ENCODE results near the gene LINGO1. TPM values are rescaled to one million over a fixed set of nuclear protein-coding genes. Genes with fewer than 3 reads are reported as not detected.

Gene LINGO1
- total and polyA plus RNA-seq, 9 of the 15 experiments (the other 6 are each of a cell fraction or from before 2014, with no cell fraction given): 0.07 to 15.3 (median 2.1) TPM

DNA sequence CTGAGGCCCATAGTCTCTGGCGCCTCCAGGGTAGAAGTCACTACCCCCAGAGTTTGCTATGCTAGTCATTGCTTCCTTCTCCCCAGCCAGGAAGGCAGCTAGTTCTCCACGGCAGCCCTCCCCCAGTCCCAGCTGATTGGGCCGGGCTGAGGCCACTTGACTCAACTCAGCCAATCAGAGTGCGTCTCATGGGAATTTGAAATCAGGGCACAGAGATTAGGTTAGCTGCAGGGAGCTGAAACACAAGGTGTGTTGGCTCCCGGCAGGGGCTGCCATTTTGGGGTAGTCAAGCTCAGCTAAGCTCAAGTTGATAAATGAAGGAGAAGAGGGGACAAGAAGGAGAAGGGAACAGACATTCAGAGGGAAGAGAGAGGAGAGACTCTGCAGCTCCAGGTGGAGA is 32.8 kb downstream of the LINGO1 start (continued):
- TF ChIP-seq SMARCE1 (IDR thresholded peaks at IDR 0.05) (no peak), ZNF24 (IDR thresholded peaks at IDR 0.05) (no peak), ZNF232 (CRISPR knock-in tag; IDR thresholded peaks at IDR 0.05) (no peak), ZNF551 (CRISPR knock-in tag; IDR thresholded peaks at IDR 0.05) (no peak), ZKSCAN8 (CRISPR knock-in tag; IDR thresholded peaks at IDR 0.05) (no peak), ZKSCAN3 (CRISPR knock-in tag; IDR thresholded peaks at IDR 0.05) (no peak), RFX7 (CRISPR knock-in tag; IDR thresholded peaks at IDR 0.05) (no peak), ZNF583 (CRISPR knock-in tag; IDR thresholded peaks at IDR 0.05) (no peak), ZNF324 (CRISPR knock-in tag; IDR thresholded peaks at IDR 0.05) (no peak), BHLHE40 (IDR thresholded peaks at IDR 0.05; ENCODE audit: low read length) (no peak), SP1 (CRISPR knock-in tag; IDR thresholded peaks at IDR 0.05) (no peak), ZNF766 (CRISPR knock-in tag; conservative IDR thresholded peaks at IDR 0.05) (no peak), MTF1 (CRISPR knock-in tag; IDR thresholded peaks at IDR 0.05; ENCODE audit: borderline replicate concordance) (no peak), MEIS2 (IDR thresholded peaks at IDR 0.05; ENCODE audit: partially characterized antibody) (no peak), ZNF146 (CRISPR knock-in tag; IDR thresholded peaks at IDR 0.05; ENCODE audit: unreplicated experiment) (no peak), HDAC1 (IDR thresholded peaks at IDR 0.05) (peak in 1 of 2 experiments; percentile 46; a peak in 1 of 4 replicates), BRCA1 (IDR thresholded peaks at IDR 0.05) (no peak), BRCA1 (CRISPR knock-in tag; IDR thresholded peaks at IDR 0.05) (no peak), ZNF239 (CRISPR knock-in tag; IDR thresholded peaks at IDR 0.05) (no peak), ZNF316 (IDR thresholded peaks at IDR 0.05) (no peak), KLF6 (CRISPR knock-in tag; IDR thresholded peaks at IDR 0.05; ENCODE audit: borderline replicate concordance) (no peak)
- TF ChIP-seq, protein P1, sequence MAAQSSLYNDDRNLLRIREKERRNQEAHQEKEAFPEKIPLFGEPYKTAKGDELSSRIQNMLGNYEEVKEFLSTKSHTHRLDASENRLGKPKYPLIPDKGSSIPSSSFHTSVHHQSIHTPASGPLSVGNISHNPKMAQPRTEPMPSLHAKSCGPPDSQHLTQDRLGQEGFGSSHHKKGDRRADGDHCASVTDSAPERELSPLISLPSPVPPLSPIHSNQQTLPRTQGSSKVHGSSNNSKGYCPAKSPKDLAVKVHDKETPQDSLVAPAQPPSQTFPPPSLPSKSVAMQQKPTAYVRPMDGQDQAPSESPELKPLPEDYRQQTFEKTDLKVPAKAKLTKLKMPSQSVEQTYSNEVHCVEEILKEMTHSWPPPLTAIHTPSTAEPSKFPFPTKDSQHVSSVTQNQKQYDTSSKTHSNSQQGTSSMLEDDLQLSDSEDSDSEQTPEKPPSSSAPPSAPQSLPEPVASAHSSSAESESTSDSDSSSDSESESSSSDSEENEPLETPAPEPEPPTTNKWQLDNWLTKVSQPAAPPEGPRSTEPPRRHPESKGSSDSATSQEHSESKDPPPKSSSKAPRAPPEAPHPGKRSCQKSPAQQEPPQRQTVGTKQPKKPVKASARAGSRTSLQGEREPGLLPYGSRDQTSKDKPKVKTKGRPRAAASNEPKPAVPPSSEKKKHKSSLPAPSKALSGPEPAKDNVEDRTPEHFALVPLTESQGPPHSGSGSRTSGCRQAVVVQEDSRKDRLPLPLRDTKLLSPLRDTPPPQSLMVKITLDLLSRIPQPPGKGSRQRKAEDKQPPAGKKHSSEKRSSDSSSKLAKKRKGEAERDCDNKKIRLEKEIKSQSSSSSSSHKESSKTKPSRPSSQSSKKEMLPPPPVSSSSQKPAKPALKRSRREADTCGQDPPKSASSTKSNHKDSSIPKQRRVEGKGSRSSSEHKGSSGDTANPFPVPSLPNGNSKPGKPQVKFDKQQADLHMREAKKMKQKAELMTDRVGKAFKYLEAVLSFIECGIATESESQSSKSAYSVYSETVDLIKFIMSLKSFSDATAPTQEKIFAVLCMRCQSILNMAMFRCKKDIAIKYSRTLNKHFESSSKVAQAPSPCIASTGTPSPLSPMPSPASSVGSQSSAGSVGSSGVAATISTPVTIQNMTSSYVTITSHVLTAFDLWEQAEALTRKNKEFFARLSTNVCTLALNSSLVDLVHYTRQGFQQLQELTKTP (IDR thresholded peaks at IDR 0.05; ENCODE audit: low read depth in 1 of 2, partially characterized antibody in 2 of 2): no peak
- TF ChIP-seq, protein P2, sequence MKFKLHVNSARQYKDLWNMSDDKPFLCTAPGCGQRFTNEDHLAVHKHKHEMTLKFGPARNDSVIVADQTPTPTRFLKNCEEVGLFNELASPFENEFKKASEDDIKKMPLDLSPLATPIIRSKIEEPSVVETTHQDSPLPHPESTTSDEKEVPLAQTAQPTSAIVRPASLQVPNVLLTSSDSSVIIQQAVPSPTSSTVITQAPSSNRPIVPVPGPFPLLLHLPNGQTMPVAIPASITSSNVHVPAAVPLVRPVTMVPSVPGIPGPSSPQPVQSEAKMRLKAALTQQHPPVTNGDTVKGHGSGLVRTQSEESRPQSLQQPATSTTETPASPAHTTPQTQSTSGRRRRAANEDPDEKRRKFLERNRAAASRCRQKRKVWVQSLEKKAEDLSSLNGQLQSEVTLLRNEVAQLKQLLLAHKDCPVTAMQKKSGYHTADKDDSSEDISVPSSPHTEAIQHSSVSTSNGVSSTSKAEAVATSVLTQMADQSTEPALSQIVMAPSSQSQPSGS (CRISPR knock-in tag; IDR thresholded peaks at IDR 0.05): no peak
- TF ChIP-seq, protein P3, sequence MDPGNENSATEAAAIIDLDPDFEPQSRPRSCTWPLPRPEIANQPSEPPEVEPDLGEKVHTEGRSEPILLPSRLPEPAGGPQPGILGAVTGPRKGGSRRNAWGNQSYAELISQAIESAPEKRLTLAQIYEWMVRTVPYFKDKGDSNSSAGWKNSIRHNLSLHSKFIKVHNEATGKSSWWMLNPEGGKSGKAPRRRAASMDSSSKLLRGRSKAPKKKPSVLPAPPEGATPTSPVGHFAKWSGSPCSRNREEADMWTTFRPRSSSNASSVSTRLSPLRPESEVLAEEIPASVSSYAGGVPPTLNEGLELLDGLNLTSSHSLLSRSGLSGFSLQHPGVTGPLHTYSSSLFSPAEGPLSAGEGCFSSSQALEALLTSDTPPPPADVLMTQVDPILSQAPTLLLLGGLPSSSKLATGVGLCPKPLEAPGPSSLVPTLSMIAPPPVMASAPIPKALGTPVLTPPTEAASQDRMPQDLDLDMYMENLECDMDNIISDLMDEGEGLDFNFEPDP (CRISPR knock-in tag; IDR thresholded peaks at IDR 0.05): no peak
- TF ChIP-seq, protein P4, sequence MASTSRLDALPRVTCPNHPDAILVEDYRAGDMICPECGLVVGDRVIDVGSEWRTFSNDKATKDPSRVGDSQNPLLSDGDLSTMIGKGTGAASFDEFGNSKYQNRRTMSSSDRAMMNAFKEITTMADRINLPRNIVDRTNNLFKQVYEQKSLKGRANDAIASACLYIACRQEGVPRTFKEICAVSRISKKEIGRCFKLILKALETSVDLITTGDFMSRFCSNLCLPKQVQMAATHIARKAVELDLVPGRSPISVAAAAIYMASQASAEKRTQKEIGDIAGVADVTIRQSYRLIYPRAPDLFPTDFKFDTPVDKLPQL (IDR thresholded peaks at IDR 0.05; ENCODE audit: extremely low read depth, insufficient read length): no peak
